GM19395 (cell line): ENCODE measurements around the gene SOX13.

Experiments
- ATAC-seq: cut with Tn5 transposase; IDR thresholded peaks from one replicate; pipeline ENCODE4 v1.9.1; 2021; ENCODE audit warnings: mild to moderate bottlenecking, moderate library complexity; ENCODE audit not compliant: unreplicated experiment

SOX13 gene

GRCh38 chr1:204128964-204129896, 56.3 kb downstream of the SOX13 start:
- ATAC-seq = no peak

- ATAC-seq = no peak
Observed at GRCh38 chr1:204130178-204130577, 57.3 kb downstream of the SOX13 start.

DNA sequence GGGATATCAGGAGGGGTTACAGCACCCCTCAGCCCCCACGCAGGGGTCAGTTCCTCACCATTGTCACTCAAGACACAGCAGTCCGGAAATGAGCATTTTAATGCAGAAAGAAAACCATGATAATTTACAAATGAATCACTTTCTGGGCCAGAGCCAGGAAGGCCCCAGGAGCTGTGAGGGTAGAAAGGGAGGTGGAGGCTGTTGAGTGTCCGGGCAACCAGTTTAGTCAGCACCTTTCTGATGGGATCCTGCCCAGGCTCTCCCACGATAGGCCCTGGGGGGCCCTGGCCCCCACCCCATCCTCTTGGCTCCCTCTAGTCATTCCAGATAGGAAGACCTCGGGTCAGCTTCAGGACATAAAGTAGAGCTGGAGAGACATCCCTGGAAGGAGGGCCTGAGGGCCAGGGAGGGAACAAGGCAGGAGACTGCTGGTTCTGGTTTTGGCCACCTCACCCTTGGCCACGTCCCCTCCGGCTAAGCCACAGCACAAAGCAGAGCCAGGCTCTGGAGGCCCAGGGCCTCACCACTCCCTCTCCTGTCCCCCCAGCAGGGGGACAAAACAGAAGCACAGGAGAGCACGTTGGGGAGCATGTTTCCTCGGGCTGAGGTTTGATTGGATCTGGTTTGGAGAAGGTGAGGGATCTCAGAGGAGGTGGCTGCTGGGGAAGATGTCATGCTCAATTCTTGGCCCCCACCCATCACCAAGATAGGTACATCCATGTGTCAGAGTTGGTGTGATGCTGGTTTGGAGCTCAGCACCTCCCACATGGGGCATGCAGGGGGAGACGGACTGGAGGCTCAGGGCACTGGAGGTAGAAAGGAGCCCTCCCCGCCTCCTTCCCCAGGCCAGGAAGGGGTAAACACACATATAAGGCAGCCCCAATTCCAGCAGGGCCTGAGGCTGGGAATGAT, 58.3 kb downstream of the SOX13 start:
- ATAC-seq = no peak

DNA sequence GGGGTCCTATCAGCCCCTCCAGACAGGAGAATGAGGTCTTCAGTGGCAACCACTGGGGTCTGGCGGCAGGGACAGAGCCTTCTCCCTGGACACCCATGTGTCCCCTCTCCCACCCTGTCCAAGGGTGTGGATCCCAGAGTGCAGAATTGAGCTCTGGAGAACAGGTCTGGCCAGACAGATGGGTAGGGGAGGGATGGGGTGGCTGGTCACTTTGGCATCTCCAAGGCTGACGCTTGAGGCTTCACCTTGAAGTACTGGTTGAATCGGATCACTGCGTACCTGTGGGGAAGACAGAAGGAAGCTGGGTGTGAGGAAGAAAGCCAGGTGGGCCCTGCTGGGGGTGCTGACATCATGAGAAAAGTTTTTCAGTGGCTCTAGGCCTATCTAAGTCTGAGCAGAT, 59.1 kb downstream of the SOX13 start:
- ATAC-seq = no peak

GRCh38 chr1:204132718-204133117, 59.8 kb downstream of the SOX13 start:
- ATAC-seq = no peak

DNA sequence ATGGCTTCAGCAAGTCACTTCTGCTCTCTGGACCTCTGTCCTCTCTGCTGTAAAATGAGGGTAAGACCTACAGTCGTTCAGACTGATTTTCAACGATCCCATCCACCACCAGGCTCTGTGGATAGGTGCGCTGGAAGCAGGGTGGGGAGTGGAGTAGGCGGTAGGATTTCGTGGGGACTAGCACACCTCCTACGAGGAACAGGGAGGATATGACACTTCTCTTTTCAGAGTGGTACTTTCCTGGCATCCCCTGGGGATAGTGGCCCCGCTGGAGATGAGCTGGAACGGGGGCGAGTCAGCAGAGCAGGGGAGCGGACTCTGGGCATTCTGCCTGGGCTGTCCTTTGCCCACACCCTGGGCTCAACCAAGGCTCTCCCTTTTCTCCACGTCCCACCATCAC, 61.2 kb downstream of the SOX13 start:
- ATAC-seq = no peak

GRCh38 chr1:204136814-204137213, 63.9 kb downstream of the SOX13 start:
- no peak for ATAC-seq

GRCh38 chr1:204139088-204139487, 66.2 kb downstream of the SOX13 start:
- ATAC-seq = no peak

GRCh38 chr1:204139952-204140351, 67.0 kb downstream of the SOX13 start:
- ATAC-seq = no peak

DNA sequence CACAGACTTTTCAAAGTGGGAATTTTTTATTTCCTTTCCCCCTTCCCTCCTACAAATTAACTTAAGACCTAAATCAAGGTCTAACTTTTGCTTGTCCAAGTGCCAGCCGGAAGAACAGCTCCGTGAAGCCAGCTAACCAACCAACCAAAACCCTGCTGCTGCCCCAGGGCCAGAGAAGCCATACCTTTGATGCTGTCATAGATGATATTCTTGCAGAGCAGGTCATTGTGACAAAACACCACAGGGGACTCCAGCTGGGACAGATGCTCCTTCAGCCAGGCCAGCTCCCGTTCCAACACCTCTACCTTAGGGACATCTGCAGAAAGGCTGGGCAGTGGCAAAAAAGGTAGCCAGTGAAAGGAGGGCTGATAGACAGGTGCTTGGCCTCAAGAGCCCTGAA, 68.2 kb downstream of the SOX13 start:
- ATAC-seq = no peak

GRCh38 chr1:204142032-204142974, 69.4 kb downstream of the SOX13 start:
- ATAC-seq = no peak

DNA sequence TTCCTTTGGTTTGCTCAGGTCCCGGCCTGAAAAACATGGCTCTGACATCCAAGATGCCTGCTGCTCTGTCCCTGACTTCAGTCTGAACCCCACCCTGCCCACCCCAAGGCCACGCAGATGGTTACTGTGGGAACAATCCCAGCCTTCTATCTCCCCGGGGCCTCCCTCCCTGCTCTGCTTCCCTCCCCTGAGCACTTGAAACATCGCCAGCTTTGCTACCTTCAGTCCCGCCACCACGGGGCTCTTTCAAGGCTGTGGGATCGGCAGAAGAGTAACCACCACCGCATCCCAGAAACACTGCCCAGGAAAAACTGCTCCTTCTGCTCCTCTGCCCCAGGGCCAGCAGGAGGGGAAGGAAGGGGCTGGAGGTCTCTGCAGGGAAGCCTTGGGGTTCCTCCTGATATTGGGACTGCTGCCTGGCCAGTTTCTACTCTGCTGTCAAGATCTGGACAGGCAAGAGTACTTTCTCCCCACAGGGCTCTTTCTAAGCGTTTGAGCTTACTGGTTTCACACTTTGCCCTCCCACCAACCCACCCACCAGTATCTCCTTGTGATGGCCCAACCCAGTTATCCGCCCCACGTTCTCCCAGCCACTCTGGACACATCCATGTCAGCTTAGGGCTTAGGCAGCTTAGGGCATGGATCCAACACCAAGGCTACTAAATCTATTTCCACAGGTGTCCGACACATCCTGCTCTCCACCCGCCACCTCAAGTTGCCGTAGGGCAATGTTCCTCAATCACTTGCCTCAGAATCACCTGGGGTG, 70.5 kb downstream of the SOX13 start:
- ATAC-seq = no peak

GRCh38 chr1:204145033-204145504, 72.2 kb downstream of the SOX13 start:
- no peak for ATAC-seq

GRCh38 chr1:204146309-204146708, 73.4 kb downstream of the SOX13 start:
- ATAC-seq = no peak

- no peak for ATAC-seq
Observed at GRCh38 chr1:204146965-204147364, 74.0 kb downstream of the SOX13 start.

DNA sequence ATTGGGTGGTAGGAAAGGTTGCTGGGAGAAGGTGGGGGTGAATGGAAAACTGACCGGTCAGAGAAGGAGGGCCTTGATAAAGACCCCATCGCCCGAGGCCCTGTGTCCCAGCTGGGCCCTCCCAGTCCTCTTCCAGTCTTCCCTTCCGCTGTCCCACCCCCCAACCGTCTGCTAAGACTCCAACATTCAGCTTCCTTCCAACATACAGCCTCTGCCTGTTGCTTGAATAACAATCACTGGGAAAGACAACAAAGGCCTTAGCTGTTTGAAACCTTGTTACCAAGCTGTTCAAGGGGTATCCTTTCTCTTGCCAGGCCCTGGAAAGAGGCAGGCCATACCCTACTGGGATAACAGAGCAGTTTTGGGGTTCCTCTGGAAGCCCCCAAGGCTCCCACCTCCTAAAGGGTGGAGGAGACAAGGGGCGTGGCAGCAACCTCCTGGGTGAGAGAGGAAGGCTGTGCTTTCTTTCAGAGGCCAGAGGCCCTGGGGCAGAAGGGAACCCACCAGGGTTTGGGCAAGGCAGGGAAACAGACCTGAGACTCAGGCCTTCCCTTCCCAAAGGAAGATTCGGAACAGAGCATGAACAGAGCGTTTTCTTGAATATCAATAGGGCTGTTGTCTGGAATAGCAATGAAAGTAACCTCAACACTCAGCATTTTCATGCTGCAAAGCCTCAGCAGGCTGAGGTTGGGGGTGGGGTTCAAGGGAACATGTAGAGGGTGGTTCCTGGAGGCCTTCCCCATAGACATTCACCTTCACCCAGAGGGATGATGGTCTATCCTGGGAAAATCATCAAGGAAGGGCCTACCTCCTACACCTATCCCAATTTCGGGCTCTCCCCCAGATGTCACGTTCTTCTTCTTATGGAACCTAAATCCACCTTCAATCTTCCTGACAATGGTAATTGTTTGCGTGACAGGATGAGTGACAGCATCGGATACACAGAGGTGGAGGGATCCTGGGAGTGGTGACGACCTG, 74.8 kb downstream of the SOX13 start:
- no peak for ATAC-seq

DNA sequence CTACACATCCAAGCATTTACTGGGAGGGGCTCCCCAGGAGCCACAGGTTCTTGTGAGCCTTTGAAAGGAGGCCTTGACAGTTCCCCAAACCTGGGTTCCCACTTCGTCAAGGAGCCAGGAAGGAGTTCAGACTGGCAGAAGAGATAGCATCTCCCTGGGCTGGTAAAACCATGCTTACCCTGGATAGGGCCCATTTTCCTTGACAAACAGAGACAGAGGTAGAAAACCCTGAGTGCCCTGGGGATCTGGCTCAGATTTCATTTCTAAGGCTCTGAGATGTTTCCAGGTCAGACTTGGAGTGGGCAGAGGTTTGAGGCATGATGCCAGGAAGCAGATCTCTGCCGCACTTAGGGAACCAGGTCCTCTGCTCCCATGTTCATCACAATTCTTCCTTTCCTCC, 76.2 kb downstream of the SOX13 start:
- no peak for ATAC-seq
